CD4-positive, CD25-positive, alpha-beta regulatory T cell (primary cell): ENCODE results near the gene CELSR1. TPM values are rescaled to one million over a fixed set of nuclear protein-coding genes. Genes with fewer than 3 reads are reported as not detected.
A peak's percentile ranks its signal among the peaks of the same experiment; 100 is the strongest.

Experiments
- ATAC-seq, 2 donors: fragments of 150-1000 bp; cut with Tn5 transposase; one replicate each; pipeline ENCODE4 v1.10.0; 2021; ENCODE audit warnings: low read depth in 2 of 2, moderate number of reproducible peaks in 2 of 2, moderate library complexity in 1 of 2
- DNase-seq, 3 donors: peaks; one replicate each; pipeline versions ENCODE4 v3.0.0 to v3.0.0-alpha.2; 2012 to 2022; ENCODE audit warnings: mixed read lengths in 1 of 3
- H3K27ac ChIP-seq: one replicate; pipeline ENCODE4 v1.7.0; 2013; ENCODE audit warnings: mild to moderate bottlenecking, low read length; ENCODE audit not compliant: insufficient read depth, poor library complexity, severe bottlenecking
- H3K27me3 ChIP-seq: one replicate; pipeline ENCODE4 v1.7.0; 2013; ENCODE audit warnings: low read length; ENCODE audit not compliant: control insufficient read depth, insufficient read depth
- H3K36me3 ChIP-seq: one replicate; pipeline ENCODE4 v1.7.0; 2013; ENCODE audit warnings: mild to moderate bottlenecking, low read length, moderate library complexity; ENCODE audit not compliant: control insufficient read depth, insufficient read depth
- H3K4me1 ChIP-seq: 2 replicates; pipeline ENCODE4 v1.7.0; 2013; ENCODE audit warnings: mild to moderate bottlenecking, low read length; ENCODE audit not compliant: insufficient read depth, control insufficient read depth, poor library complexity, severe bottlenecking
- H3K4me3 ChIP-seq: one replicate; pipeline ENCODE4 v1.7.0; 2013; ENCODE audit warnings: low read depth, mild to moderate bottlenecking, low read length, moderate library complexity
- H3K9me3 ChIP-seq, 2 experiments: 1 replicate in 1 of 2; 2 replicates in 1 of 2; pipeline ENCODE4 v1.7.0; 2013; ENCODE audit warnings: low read length in 2 of 2, mild to moderate bottlenecking in 1 of 2, moderate library complexity in 1 of 2; ENCODE audit not compliant: control insufficient read depth in 2 of 2
- H3K27ac Mint-ChIP-seq, 3 donors: one replicate each; pipeline ENCODE4 v1.8.0; 2020 to 2022; ENCODE audit warnings: mild to moderate bottlenecking in 3 of 3, mixed read lengths in 3 of 3, moderate library complexity in 2 of 3
- H3K27me3 Mint-ChIP-seq: one replicate; pipeline ENCODE4 v1.8.0; 2022; ENCODE audit warnings: mild to moderate bottlenecking, mixed read lengths
- H3K36me3 Mint-ChIP-seq: one replicate; pipeline ENCODE4 v1.8.0; 2020; ENCODE audit warnings: mixed read lengths
- H3K4me1 Mint-ChIP-seq, 4 donors: one replicate each; pipeline ENCODE4 v1.8.0; 2020 to 2022; ENCODE audit warnings: mixed read lengths in 4 of 4, mild to moderate bottlenecking in 1 of 4
- H3K4me3 Mint-ChIP-seq, 4 donors: one replicate each; pipeline ENCODE4 v1.8.0; 2020 to 2022; ENCODE audit warnings: mild to moderate bottlenecking in 4 of 4, mixed read lengths in 4 of 4, moderate library complexity in 3 of 4
- H3K9me3 Mint-ChIP-seq, 7 donors: one replicate each; pipeline ENCODE4 v1.8.0; 2020 to 2022; ENCODE audit warnings: mixed read lengths in 7 of 7, mild to moderate bottlenecking in 3 of 7, moderate library complexity in 2 of 7
- polyA plus RNA-seq, 4 donors: library from polyadenylated mRNA; unstranded; fragments of 300-500 nt; fragmentation: Illumina TruSeq; gene quantifications; one replicate each; pipeline ENCODE4 v1.2.3, GENCODE V29; 2021
- total RNA-seq: library from RNA; stranded (reverse); gene quantifications from one replicate; pipeline ENCODE4 v1.2.3, GENCODE V29; 2022

CELSR1 gene
- total and polyA plus RNA-seq, 5 donors from 2014 or later, result 0.10 to 1.4 (median 0.45) TPM; not detected in 1

- no peak overlapping the region for H3K4me3 ChIP-seq
- no peaks in the 10 kb centered on the region for H3K9me3 ChIP-seq
- Mint-ChIP-seq H3K4me1 (peaks cover 5 to 56% (median 31%) of the 10 kb centered on the region in 4 donors), H3K36me3 (peaks cover 43% of the 10 kb centered on the region), H3K27me3 (no peaks in the 10 kb centered on the region), H3K9me3 (no peaks in the 10 kb centered on the region), H3K4me3 (peak overlapping the region in 2 of 4 donors; percentile 39 to 95), H3K27ac (peak overlapping the region in 2 of 3 donors; percentile 49 to 67)
- ATAC-seq, result no peak
- DNase-seq, result no peak
- H3K36me3 ChIP-seq, result peaks cover 55% of the 10 kb centered on the region
- H3K27ac ChIP-seq, result no peak overlapping the region
- H3K27me3 ChIP-seq, result no peaks in the 10 kb centered on the region
- peaks cover 17% of the 10 kb centered on the region for H3K4me1 ChIP-seq
These were observed 198.8 kb downstream of the CELSR1 start for GRCh38 chr22:46338636-46339035.

DNA sequence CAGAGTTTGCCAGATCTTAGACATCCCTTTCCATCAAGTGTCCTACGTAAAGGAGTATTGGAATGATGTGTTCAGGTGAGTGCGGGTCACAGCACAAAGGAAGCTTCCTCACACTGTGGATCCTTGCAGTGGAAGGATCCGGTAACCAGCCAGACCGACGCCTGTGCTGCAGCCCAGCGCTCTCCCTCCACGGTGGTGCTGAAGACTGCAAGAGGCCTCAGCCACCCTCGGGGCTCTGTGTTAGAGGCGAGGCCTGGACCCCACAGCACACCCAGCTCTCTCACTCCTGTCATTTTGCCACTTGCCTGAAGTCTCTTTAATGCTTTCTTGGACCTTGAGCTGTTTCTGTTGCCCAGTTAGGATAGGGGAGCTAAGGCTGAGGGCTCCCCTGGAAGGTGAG lies 199.6 kb downstream of the CELSR1 start:
- peaks cover 5 to 55% (median 29%) of the 10 kb centered on the region in 4 donors for H3K4me1 Mint-ChIP-seq
- DNase-seq, result no peak
- no peaks in the 10 kb centered on the region for H3K27me3 Mint-ChIP-seq
- H3K4me1 ChIP-seq, result peaks cover 17% of the 10 kb centered on the region
- no peaks in the 10 kb centered on the region for H3K9me3 ChIP-seq
- no peaks in the 10 kb centered on the region for H3K9me3 Mint-ChIP-seq
- H3K4me3 Mint-ChIP-seq, result peak overlapping the region in 3 of 4 donors; percentile 44 to 95 (median 88)
- no peak for ATAC-seq
- H3K4me3 ChIP-seq, result no peak overlapping the region
- H3K36me3 ChIP-seq, result peaks cover 48% of the 10 kb centered on the region
- peaks cover 41% of the 10 kb centered on the region for H3K36me3 Mint-ChIP-seq
- H3K27ac ChIP-seq, result no peak overlapping the region
- no peaks in the 10 kb centered on the region for H3K27me3 ChIP-seq
- H3K27ac Mint-ChIP-seq, result peak overlapping the region in 1 of 3 donors; percentile 49

DNA sequence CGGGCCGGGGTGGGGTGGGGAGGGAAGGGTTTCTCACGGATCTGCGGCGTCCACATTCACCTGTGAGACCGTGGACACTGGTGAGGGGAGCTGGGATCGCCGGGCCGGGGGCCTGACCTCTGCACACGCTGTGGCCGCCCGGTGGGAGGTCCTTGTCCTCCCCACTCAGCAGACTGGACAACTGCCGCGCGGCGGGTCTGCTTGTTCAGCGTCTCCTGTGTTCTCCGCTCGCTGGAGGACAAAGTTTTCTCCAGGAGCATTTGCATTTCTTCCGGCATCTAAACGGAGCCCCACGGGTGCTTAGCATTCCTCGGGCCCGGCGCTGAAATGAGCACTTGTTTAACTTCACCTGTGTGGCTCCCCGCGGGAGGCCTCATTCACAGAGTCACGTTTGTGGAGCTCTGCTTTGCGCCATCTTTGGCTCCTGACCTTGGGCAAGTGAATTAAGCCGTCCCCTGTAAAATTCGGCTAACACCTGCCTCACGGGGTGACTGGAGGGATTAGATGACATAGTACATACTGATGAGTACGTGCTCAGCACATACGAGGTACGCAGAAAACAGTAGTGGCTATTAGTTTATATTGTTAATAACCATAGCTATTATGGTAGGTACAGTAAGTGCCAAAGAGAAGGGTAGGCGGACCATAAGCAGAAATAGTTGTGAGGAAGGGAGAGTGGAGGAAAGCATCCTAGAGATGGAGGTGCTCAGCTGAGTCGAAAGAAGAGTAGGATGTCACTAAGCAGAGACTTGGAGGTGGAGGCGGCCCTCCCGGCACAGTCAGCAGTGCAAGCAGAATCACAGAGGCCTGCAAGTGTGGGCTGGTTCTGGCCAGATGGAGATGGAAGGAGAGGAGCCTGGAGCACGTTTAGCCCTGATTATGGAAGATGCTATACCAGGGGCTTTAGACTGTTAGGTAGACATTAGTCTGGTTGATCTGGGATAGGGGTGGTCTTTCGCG lies 201.0 kb downstream of the CELSR1 start:
- Mint-ChIP-seq H3K4me1 (peaks cover 5 to 51% (median 29%) of the 10 kb centered on the region in 4 donors), H3K9me3 (no peaks in the 10 kb centered on the region), H3K27ac (peak overlapping the region; percentile 92 to 96 (median 93)), H3K36me3 (peaks cover 35% of the 10 kb centered on the region), H3K27me3 (no peaks in the 10 kb centered on the region), H3K4me3 (peak overlapping the region; percentile 88 to 99 (median 96))
- H3K9me3 ChIP-seq, result no peaks in the 10 kb centered on the region
- ATAC-seq (no peak), DNase-seq (peak in 1 of 3 donors; percentile 38)
- peaks cover 34% of the 10 kb centered on the region for H3K36me3 ChIP-seq
- no peaks in the 10 kb centered on the region for H3K27me3 ChIP-seq
- H3K27ac ChIP-seq, result peak overlapping the region; percentile 73
- H3K4me3 ChIP-seq, result peak overlapping the region; percentile 87
- peaks cover 17% of the 10 kb centered on the region for H3K4me1 ChIP-seq

DNA sequence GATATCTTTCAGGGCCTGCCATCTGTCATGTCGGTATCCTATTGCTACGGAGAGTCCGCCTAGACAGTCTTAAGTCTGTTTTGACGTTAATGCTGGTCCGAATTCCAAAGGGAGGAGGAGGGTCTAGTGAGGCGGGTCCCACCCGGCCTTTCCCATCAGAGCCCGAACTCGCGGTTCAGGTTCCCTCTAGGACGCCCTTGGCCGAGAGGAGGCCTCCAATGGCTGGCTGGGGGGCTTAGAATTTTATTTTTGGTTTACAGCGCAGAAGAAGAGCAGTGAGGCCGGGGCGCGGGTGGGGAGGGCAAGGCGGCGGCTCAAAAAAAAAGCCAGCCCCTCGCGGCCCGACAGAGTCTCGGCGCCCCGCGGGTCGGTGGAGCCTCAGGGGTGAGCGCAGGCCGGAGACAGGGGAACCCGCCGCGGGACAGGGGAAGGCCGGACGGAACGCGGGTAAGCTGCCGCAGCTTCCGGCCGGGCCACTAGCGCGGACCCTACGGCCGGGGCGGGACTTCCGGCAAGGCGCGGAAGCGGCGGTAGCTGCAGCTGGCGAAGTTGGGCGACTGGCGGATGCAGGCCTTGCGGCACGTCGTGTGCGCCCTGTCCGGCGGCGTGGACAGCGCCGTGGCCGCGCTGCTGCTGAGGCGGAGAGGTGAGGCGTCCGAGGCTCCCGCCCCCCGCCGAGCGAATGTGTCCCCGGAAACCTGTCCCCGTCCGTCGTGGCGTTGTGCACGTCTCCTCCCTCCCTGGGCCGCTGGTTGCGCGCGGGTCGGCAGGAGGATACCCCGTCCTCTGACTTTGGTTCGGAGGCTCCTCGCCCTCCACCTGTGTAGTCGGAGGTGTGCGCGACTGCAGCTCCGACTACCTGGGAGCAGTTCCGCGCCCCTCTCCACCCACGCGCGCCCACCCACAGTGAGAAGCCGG lies 202.0 kb downstream of the CELSR1 start, which contains the start of gene TRMU:
Gene TRMU (plus strand): TSS at position 514 of the 918 bp plus-strand sequence. CDS start 51 bp downstream, at position 565.
- no peaks in the 10 kb centered on the region for H3K27me3 ChIP-seq
- ATAC-seq, result peak; percentile 81 to 84
- peaks cover 17% of the 10 kb centered on the region for H3K4me1 ChIP-seq

GRCh38 chr22:46331496-46331895 lies 205.9 kb downstream of the CELSR1 start:
- no peak for ATAC-seq
- H3K9me3 ChIP-seq, result no peaks in the 10 kb centered on the region
- no peaks in the 10 kb centered on the region for H3K36me3 ChIP-seq
- no peak overlapping the region for H3K27ac ChIP-seq
- Mint-ChIP-seq H3K4me1 (peaks cover 0 to 13% (median 4%) of the 10 kb centered on the region in 4 donors), H3K9me3 (no peaks in the 10 kb centered on the region), H3K4me3 (no peak overlapping the region), H3K27ac (no peak overlapping the region), H3K27me3 (no peaks in the 10 kb centered on the region), H3K36me3 (peaks cover 3% of the 10 kb centered on the region)
- DNase-seq, result no peak
- H3K4me3 ChIP-seq, result no peak overlapping the region
- peaks cover 7% of the 10 kb centered on the region for H3K4me1 ChIP-seq
- H3K27me3 ChIP-seq, result no peaks in the 10 kb centered on the region

More for the DNA sequence above, 202.0 kb downstream of the CELSR1 start, which contains the start of gene TRMU:
- peak within 1 kb of the TSS; percentile 87 for H3K4me3 ChIP-seq
- H3K4me3 Mint-ChIP-seq, result peak within 1 kb of the TSS; percentile 88 to 99 (median 96)
- no peaks in the 10 kb centered on the region for H3K9me3 ChIP-seq
- no peaks in the 10 kb centered on the region for H3K9me3 Mint-ChIP-seq
- H3K27ac Mint-ChIP-seq, result peak within 1 kb of the TSS; percentile 92 to 96 (median 93)
- peaks cover 26% of the 10 kb centered on the region for H3K36me3 ChIP-seq
- DNase-seq, result peak; percentile 64 to 91 (median 70)
- H3K4me1 Mint-ChIP-seq, result peaks cover 5 to 46% (median 27%) of the 10 kb centered on the region in 4 donors
- H3K27me3 Mint-ChIP-seq, result no peaks in the 10 kb centered on the region
- H3K36me3 Mint-ChIP-seq, result peaks cover 30% of the 10 kb centered on the region
- peak within 1 kb of the TSS; percentile 73 for H3K27ac ChIP-seq

DNA sequence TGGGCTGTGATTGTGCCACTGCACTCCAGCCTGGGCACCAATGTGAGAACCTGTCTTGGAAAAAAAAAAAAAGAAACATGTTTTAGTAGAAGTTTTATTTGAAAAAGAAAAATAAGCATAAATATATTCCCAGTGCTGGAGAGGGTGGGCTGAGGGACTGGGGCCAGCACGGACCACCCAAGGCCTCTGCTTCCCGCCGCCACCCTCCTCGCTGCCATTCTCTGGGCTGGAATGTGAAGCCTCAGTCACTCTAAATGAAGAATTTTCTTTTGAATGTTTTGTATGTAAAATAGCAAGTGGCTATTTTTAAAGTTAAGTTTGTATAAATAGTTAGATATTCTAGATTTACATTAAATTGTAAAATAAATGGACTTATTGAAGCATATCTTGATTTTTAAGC lies 207.0 kb downstream of the CELSR1 start:
- Mint-ChIP-seq H3K27me3 (no peaks in the 10 kb centered on the region), H3K36me3 (no peaks in the 10 kb centered on the region), H3K4me3 (peak overlapping the region in 1 of 4 donors; percentile 74), H3K4me1 (peaks cover 0 to 8% (median 0%) of the 10 kb centered on the region in 4 donors), H3K27ac (peak overlapping the region in 2 of 3 donors; percentile 12 to 42), H3K9me3 (no peaks in the 10 kb centered on the region)
- H3K27ac ChIP-seq, result no peak overlapping the region
- DNase-seq, result no peak
- no peaks in the 10 kb centered on the region for H3K27me3 ChIP-seq
- no peaks in the 10 kb centered on the region for H3K36me3 ChIP-seq
- no peak for ATAC-seq
- H3K4me1 ChIP-seq, result peaks cover 5% of the 10 kb centered on the region
- H3K9me3 ChIP-seq, result no peaks in the 10 kb centered on the region
- no peak overlapping the region for H3K4me3 ChIP-seq

DNA sequence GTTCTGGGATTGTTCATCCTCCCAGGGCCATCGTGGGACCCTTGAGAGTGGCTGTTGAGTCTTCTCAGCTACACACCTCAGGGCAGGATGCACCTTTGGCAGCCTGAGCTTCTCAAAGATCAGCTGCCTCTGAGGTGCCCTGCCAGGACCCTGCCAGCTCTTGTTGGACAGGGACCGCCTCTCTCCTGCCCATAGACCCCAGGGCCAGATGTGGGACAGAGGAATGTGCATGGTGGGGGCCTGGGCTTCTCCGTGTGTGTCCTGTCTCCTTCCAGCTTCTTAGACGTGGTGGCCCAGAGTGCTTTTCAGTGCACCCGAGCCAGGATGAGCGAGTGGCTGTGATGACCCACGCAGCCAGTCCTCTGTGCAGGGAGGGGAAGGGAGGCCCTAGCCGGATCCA lies 207.8 kb downstream of the CELSR1 start:
- H3K9me3 ChIP-seq, result no peaks in the 10 kb centered on the region

More for the DNA sequence above, 207.8 kb downstream of the CELSR1 start:
- Histone ChIP-seq H3K27me3 (no peaks in the 10 kb centered on the region), H3K4me1 (no peaks in the 10 kb centered on the region), H3K36me3 (no peaks in the 10 kb centered on the region), H3K27ac (no peak overlapping the region), H3K4me3 (no peak overlapping the region)
- DNase-seq (no peak), ATAC-seq (no peak)
- no peaks in the 10 kb centered on the region for H3K9me3 Mint-ChIP-seq
- H3K27ac Mint-ChIP-seq, result peak overlapping the region in 1 of 3 donors; percentile 67
- H3K4me1 Mint-ChIP-seq, result peaks cover 0 to 4% (median 0%) of the 10 kb centered on the region in 4 donors
- H3K4me3 Mint-ChIP-seq, result no peak overlapping the region
- H3K27me3 Mint-ChIP-seq, result no peaks in the 10 kb centered on the region
- H3K36me3 Mint-ChIP-seq, result no peaks in the 10 kb centered on the region
